Right lobe of liver (tissue), 4 donors: ENCODE data around the gene SLC25A26.

Source experiments
- POLR2A ChIP-seq: fragments of 450-650 bp; IDR thresholded peaks from one replicate; pipeline ENCODE4 v1.6.1; 2017; ENCODE audit warnings: antibody characterized with exemption, mild to moderate bottlenecking
- TF ChIP-seq, protein P1 (sequence below), 4 donors: fragments of 200-600 bp in 3 of 4; fragments of 450-650 bp in 1 of 4; IDR thresholded peaks; one replicate each; pipeline versions ENCODE4 v1.5.1 to v1.8.0; 2016 to 2022; ENCODE audit warnings: antibody characterized with exemption in 4 of 4, mild to moderate bottlenecking in 2 of 4
- donor health status: DM: no; HTN: no; CAD: no.
- donor health status: DM: no; HTN: no; CAD: no.
- donor health status: DM: no; HTN: yes; CAD: no.

DNA sequence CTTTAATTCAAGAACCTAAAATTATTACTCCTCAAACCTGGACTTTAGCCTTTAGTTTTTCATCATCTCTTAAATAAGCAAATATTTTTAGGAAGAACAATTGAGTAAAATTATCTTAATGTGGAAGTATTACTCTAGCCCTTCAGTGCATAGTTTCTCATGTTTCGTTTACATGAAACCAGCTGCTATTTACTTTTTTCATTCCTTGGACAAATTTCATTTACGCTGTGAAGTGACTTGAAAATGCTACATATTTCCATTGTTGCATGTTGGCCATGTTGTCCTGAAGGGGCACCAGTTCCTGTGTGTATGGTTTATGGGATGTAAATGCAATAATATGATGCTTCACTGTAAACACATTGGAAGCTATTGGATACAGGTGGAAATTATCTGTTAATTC, 49.9 kb downstream of the SLC25A26 start:
- TF ChIP-seq, protein P1, sequence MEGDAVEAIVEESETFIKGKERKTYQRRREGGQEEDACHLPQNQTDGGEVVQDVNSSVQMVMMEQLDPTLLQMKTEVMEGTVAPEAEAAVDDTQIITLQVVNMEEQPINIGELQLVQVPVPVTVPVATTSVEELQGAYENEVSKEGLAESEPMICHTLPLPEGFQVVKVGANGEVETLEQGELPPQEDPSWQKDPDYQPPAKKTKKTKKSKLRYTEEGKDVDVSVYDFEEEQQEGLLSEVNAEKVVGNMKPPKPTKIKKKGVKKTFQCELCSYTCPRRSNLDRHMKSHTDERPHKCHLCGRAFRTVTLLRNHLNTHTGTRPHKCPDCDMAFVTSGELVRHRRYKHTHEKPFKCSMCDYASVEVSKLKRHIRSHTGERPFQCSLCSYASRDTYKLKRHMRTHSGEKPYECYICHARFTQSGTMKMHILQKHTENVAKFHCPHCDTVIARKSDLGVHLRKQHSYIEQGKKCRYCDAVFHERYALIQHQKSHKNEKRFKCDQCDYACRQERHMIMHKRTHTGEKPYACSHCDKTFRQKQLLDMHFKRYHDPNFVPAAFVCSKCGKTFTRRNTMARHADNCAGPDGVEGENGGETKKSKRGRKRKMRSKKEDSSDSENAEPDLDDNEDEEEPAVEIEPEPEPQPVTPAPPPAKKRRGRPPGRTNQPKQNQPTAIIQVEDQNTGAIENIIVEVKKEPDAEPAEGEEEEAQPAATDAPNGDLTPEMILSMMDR (IDR thresholded peaks at IDR 0.05): no peak
- no peak for TF ChIP-seq POLR2A
